Breast epithelium (tissue), 4 donors: ENCODE measurements around the gene PKIB. TPM values are rescaled to one million over a fixed set of nuclear protein-coding genes. Genes with fewer than 3 reads are reported as not detected.

Source experiments
- DNase-seq, 2 donors: peaks; one replicate each; pipeline ENCODE4 v3.0.0-alpha.2; 2019; ENCODE audit warnings: low spot score in 2 of 2
- H3K27ac ChIP-seq, 2 donors: fragments of 200-600 bp; sonication (generic) in 1 of 2; one replicate each; pipeline ENCODE4 v1.5.1; 2016 to 2019; ENCODE audit warnings: mild to moderate bottlenecking in 1 of 2
- H3K27me3 ChIP-seq, 2 donors: fragments of 200-600 bp; sonication (generic) in 1 of 2; one replicate each; pipeline versions ENCODE4 v1.5.1 to v1.6.0; 2017 to 2019; ENCODE audit warnings: control low read depth in 1 of 2, mild to moderate bottlenecking in 1 of 2
- H3K36me3 ChIP-seq: fragments of 200-600 bp; one replicate; pipeline ENCODE4 v1.5.1; 2019
- H3K4me1 ChIP-seq, 2 donors: fragments of 200-600 bp; sonication (generic); one replicate each; pipeline ENCODE4 v1.5.1; 2016 to 2019; ENCODE audit warnings: control low read depth in 1 of 2
- H3K4me3 ChIP-seq, 3 donors: fragments of 200-600 bp; sonication (generic); 1 replicate in 2 of 3; 2 replicates in 1 of 3; pipeline ENCODE4 v1.5.1; 2016 to 2019; ENCODE audit warnings: mild to moderate bottlenecking in 3 of 3, moderate library complexity in 2 of 3
- H3K9me3 ChIP-seq, 2 donors: fragments of 200-600 bp; sonication (generic) in 1 of 2; one replicate each; pipeline ENCODE4 v1.5.1; 2016 to 2019; ENCODE audit warnings: control low read depth in 1 of 2
- POLR2A ChIP-seq: fragments of 450-650 bp; IDR thresholded peaks from one replicate; pipeline ENCODE4 v1.6.1; 2016; ENCODE audit warnings: antibody characterized with exemption, mild to moderate bottlenecking, moderate library complexity
- POLR2AphosphoS5 ChIP-seq, 3 donors: sonication (generic); formaldehyde crosslinking; IDR thresholded peaks; one replicate each; pipeline ENCODE4 v1.6.1; 2017; ENCODE audit warnings: antibody characterized with exemption in 3 of 3
- intact Hi-C: fragments of 100-400 bp; cut with DNase I; formaldehyde crosslinking; loops from one replicate; pipeline ENCODE4 v1.15.1; 2023; ENCODE audit warnings: low total_unique reads
- total RNA-seq, 3 donors: library from RNA; depleted of rRNA; stranded (reverse); fragments of >200 nt; gene quantifications; one replicate each; pipeline ENCODE4 v1.1.0, GENCODE V29; 2016
- TF ChIP-seq, protein P1 (sequence below), 3 donors: fragments of 450-650 bp; IDR thresholded peaks; one replicate each; pipeline ENCODE4 v1.5.1; 2016 to 2017; ENCODE audit warnings: antibody characterized with exemption in 3 of 3, mild to moderate bottlenecking in 3 of 3, moderate library complexity in 3 of 3

PKIB gene
- total RNA-seq, 3 donors from 2014 or later, result 1.6 to 33.5 (median 22.3) TPM

DNA sequence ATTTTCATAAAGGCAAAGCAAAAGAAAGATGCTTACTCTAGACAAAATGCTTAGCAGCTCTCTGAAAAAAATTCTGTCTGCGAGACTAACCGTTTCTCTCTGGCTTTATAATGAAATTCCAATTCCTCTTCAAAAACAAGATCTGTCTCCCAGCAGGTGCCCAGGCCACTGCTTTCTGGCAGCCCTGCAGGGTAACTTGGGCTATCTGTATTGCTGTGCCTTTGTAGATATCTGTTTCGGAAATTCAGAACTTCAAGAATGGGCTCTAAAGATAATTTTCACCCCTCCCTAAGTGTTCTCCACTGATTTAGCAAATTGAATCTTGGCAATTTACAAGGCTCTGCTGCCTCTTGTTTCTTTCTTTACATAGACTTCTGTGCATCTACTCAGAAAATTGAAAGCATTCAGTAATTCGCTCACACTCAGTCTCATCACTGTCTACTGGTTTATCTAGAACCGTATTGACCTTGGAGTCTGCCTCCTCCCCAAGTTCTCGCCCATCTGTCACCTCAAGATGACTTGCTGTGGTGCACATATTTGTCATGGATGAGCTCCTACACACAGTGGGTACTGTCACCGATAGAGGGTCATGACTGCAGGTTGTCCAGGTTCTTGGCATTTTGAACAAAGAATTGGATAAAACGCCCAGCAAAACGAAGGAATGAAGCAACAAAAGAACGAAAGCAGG, 142.9 kb downstream of the PKIB start:
- intact Hi-C loops, result no loop called here
- H3K27me3 ChIP-seq, result no peaks in the 10 kb centered on the region
- no peaks in the 10 kb centered on the region for H3K9me3 ChIP-seq
- peak overlapping the region in 2 of 3 donors; percentile 33 to 57 for H3K4me3 ChIP-seq
- peak overlapping the region in 1 of 2 donors; percentile 52 for H3K27ac ChIP-seq
- no peaks in the 10 kb centered on the region for H3K36me3 ChIP-seq
- TF ChIP-seq, protein P1, sequence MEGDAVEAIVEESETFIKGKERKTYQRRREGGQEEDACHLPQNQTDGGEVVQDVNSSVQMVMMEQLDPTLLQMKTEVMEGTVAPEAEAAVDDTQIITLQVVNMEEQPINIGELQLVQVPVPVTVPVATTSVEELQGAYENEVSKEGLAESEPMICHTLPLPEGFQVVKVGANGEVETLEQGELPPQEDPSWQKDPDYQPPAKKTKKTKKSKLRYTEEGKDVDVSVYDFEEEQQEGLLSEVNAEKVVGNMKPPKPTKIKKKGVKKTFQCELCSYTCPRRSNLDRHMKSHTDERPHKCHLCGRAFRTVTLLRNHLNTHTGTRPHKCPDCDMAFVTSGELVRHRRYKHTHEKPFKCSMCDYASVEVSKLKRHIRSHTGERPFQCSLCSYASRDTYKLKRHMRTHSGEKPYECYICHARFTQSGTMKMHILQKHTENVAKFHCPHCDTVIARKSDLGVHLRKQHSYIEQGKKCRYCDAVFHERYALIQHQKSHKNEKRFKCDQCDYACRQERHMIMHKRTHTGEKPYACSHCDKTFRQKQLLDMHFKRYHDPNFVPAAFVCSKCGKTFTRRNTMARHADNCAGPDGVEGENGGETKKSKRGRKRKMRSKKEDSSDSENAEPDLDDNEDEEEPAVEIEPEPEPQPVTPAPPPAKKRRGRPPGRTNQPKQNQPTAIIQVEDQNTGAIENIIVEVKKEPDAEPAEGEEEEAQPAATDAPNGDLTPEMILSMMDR (IDR thresholded peaks at IDR 0.05), result no peak
- TF ChIP-seq POLR2AphosphoS5 (IDR thresholded peaks at IDR 0.05) (no peak), POLR2A (no peak)
- DNase-seq, result no peak
- H3K4me1 ChIP-seq, result no peaks in the 10 kb centered on the region

DNA sequence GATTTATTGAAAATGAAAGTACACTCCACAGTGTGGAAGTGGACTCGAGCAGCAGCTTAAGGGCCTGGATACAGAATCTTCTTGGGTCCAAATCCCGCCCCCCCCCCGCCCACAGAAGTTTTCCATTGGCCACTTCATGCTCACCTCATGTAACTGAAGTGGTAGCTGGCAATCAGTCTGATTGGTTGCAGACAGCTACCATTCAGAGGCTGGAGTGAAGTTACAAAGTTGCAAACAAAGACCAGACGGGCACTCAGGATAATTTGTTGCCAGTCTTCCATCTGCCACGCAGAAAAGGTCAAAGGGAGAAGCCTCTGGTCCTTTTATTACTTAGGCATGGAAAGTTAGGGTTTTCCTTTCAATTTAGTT, 143.5 kb downstream of the PKIB start:
- H3K27me3 ChIP-seq, result no peaks in the 10 kb centered on the region
- DNase-seq, result no peak
- H3K27ac ChIP-seq, result peak overlapping the region in 1 of 2 donors; percentile 52
- TF ChIP-seq POLR2AphosphoS5 (IDR thresholded peaks at IDR 0.05) (no peak), POLR2A (no peak)
- TF ChIP-seq, protein P1 (IDR thresholded peaks at IDR 0.05), result no peak
- H3K4me3 ChIP-seq, result peak overlapping the region in 2 of 3 donors; percentile 33 to 57
- H3K9me3 ChIP-seq, result no peaks in the 10 kb centered on the region
- intact Hi-C loops, result no loop called here
- no peaks in the 10 kb centered on the region for H3K4me1 ChIP-seq
- H3K36me3 ChIP-seq, result no peaks in the 10 kb centered on the region

DNA sequence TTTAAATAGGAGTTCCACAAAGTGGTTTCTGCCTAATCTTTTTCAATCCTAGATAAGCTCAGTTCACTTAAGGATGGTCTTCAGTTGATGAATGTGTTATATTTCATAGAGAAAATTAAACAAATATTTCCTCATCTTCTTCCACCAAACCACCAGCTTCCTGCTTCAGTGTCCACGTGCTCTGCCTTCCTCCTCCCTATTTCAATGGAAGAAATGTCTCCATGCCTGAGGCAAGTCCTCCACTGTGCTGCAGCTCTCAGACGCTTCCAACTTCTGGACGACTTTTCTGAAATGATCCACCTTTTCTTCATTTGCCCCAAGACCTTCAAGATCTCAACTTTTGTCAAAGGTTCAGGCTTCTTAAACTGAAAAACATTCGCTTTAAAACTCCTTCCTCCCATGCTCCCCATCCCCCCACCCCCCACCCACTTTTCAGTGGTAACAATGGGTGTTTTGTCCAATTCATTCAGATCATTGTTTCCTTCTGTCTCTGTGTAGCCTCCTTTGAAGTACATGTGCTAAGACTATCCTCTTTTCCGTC, 144.1 kb downstream of the PKIB start:
- peak overlapping the region in 1 of 3 donors; percentile 33 for H3K4me3 ChIP-seq
- no peaks in the 10 kb centered on the region for H3K36me3 ChIP-seq
- no peaks in the 10 kb centered on the region for H3K4me1 ChIP-seq
- H3K27me3 ChIP-seq, result no peaks in the 10 kb centered on the region
- TF ChIP-seq, protein P1 (IDR thresholded peaks at IDR 0.05), result no peak
- TF ChIP-seq POLR2A (no peak), POLR2AphosphoS5 (IDR thresholded peaks at IDR 0.05) (no peak)
- intact Hi-C loops, result no loop called here
- H3K27ac ChIP-seq, result no peak overlapping the region
- no peaks in the 10 kb centered on the region for H3K9me3 ChIP-seq
- no peak for DNase-seq

DNA sequence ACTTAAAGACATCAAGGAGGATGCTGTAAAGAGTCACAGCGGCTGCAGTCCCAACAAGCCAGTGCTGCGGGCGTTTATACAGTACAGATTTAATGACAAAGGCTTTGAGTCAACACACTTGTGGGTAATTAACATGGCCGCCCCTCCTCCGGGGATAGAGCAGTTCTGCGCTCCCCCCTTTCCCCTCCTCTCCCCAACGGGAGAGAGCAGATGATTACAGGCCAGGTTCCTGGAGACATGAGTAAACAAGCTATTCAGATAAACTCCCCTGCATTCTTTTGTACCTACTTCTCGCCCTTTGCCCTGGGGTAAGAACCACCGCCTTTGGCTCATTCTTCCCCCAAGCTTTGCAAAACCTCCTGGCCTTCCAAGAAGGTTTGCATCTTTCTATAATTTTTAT, 145.7 kb downstream of the PKIB start:
- intact Hi-C loops, result no loop called here
- H3K4me1 ChIP-seq, result no peaks in the 10 kb centered on the region
- no peaks in the 10 kb centered on the region for H3K36me3 ChIP-seq
- no peaks in the 10 kb centered on the region for H3K9me3 ChIP-seq
- no peaks in the 10 kb centered on the region for H3K27me3 ChIP-seq
- H3K4me3 ChIP-seq, result no peak overlapping the region
- DNase-seq, result no peak
- H3K27ac ChIP-seq, result no peak overlapping the region
- TF ChIP-seq, protein P1 (IDR thresholded peaks at IDR 0.05), result no peak
- TF ChIP-seq POLR2AphosphoS5 (IDR thresholded peaks at IDR 0.05), result no peak
- TF ChIP-seq POLR2A, result no peak

DNA sequence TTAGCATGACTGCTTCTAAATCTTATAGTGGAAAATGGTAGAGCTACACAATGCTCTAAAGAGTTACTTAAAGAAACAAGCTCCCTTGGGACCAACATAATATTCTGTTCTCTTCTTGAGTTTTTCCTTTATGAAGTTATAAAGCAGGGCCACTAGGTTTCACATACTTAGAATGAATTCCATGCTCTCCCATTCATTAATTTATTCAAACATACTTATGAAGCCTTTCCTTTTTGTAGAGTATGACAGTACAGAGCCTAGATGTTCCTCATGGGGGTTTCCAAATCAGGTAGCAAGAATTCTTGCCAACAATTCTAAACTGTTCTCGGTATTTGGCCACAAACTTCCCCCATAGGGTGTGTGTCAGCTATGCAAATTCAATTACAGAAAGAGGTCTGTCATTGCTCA, 148.7 kb downstream of the PKIB start:
- TF ChIP-seq, protein P1 (IDR thresholded peaks at IDR 0.05), result no peak
- TF ChIP-seq POLR2AphosphoS5 (IDR thresholded peaks at IDR 0.05) (no peak), POLR2A (no peak)
- intact Hi-C loops, result no loop called here
- DNase-seq, result no peak

More for the DNA sequence above, 148.7 kb downstream of the PKIB start:
- Histone ChIP-seq H3K27ac (no peak overlapping the region), H3K9me3 (no peaks in the 10 kb centered on the region), H3K36me3 (no peaks in the 10 kb centered on the region), H3K27me3 (no peaks in the 10 kb centered on the region), H3K4me1 (no peaks in the 10 kb centered on the region), H3K4me3 (no peak overlapping the region)
